Measurements from ENCODE around the gene CDY1.
"Not testable (repeated sequence)": the region's sequence is repeated elsewhere in the genome, so short reads cannot be mapped to it uniquely, and the experiment has no call there.

CDY1 gene, protein sequence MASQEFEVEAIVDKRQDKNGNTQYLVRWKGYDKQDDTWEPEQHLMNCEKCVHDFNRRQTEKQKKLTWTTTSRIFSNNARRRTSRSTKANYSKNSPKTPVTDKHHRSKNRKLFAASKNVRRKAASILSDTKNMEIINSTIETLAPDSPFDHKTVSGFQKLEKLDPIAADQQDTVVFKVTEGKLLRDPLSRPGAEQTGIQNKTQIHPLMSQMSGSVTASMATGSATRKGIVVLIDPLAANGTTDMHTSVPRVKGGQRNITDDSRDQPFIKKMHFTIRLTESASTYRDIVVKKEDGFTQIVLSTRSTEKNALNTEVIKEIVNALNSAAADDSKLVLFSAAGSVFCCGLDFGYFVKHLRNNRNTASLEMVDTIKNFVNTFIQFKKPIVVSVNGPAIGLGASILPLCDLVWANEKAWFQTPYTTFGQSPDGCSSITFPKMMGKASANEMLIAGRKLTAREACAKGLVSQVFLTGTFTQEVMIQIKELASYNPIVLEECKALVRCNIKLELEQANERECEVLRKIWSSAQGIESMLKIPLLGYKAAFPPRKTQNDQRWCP

DNA sequence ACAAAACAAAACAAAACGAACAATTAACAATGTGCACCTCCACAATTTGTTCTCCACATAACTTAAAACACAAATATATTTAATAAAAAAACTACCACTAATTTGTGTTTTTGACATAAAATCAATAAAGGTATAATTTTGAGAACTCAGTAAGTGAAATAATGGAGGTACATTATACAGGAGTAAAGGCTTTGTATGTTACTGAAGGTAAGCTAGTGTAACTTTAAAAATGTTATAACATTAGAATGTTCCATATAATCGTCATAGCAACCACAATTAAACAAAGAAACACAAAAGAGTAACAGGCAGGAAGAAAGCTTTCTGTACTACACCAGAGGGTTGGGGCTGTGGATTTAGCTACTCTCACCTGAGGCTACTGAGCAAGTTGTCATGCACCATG, at the start of gene CDY1:
Gene CDY1 (plus strand): TSS at position 301 of the 400 bp plus-strand sequence. CDS start 326 bp downstream, outside the sequence.
- not testable (repeated sequence) for DNase-seq

DNA sequence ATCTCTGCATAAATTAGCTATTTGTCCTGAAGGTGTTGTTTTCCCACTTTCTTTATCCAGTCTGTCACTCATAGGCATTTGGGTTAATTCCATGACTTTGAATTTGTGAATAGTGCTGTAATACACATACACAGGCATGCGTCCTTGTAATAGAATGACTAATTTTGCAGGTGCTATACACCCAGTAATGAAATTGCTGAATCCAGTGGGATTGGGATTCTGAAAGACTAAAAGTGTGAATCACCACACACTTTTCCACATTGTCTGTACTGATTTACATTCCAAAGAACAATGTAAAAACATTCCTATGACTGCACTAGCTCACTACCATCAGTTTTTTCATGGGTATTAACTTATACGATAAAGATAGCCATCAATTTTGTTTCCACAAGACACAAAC, 28.6 kb upstream of the CDY1 start:
- DNase-seq, result not testable (repeated sequence)

DNA sequence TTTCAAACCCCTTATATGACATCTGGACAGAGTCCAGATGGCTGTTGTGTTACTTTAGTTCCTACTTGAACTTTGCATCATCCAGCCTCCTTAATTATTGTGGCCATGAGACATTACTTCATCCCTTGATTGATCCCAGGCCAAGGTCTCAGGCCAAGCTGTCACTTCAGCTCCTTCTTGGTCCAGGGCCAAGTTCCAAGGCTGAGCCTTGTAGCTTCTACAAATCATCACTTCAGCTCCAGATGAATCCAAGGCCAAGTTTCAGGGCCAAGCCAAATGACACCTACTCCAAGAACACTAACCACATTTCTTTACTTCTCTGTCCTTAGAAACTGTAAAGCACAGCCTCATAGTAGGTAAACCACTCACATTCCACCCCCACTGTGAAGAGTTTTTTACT, 1.7 kb upstream of the CDY1 start:
- DNase-seq, result not testable (repeated sequence)

DNA sequence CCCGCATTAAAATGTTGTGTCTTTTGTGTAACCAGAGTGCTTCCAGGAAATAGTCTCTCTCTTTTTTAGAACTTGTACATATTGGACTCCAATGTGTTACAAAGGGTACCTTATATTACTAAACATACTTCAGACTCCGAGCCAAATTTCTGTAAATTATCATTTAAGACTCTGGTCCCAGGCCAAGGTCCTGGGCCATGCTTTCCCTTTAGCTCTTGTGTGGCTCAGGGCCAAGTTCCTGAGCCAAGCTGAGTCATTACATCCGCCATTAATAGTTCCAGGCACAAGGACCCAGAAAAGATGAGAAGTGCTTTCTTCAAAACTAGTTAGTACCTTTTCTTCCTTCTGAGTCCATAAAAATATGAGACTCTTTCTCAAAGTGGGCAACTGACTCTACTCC, 4.6 kb downstream of the CDY1 start:
- DNase-seq, result not testable (repeated sequence)

DNA sequence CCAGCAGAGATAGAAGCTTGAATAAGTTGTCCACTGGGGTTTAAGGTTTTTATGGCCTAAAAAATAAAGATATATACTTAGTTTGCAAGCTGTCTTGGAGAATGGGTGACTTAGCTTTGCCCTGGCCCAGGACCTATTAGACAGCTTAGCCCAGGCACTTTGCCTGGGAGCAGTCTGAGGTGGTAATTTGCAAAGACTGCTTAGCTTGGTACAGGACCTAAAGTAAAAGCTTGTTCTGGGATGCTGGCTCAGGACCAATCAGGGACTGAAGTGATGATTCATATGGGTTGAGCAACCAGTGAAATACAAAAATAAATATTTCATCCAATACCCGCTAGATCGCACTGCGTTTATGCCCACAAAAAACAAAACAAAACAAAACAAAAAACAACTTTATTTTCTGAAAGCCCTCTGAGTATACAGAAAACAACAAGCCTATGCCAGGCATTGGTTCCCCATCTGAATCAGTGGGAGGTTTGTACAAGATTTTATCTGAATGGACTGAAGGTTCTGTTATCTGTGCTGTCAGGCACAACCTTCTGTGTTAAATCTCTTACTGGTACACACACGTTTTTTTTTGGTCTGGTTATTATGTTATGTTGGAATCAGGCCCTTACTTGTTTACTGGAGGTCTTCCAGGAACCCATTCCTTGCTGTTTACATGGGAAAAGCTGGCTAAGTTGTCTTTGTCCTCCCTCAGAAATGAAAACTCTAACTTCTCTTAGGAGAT, 8.6 kb downstream of the CDY1 start:
- not testable (repeated sequence) for DNase-seq

DNA sequence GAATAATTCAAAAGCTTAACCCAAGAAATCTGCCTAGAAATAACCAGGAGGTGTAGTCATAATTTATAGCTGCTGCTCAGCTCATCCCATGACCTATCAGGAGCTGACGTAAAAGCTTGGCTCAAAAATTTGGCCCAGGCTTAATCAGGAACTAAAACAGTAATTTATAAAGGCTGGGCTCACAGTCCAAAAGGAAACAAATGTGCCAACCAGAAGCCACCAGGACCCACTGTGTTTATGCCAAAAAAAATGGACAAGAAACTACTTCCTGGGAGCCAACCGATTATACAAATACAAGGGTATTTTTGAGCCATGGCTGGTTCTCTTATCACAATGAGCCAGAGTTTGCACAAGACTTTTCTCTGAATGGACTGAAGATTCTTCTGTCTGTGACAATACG, 17.9 kb downstream of the CDY1 start:
- DNase-seq, result not testable (repeated sequence)

- DNase-seq, result not testable (repeated sequence)
Measured at GRCh38 chrY:25643024-25643915, 21.4 kb downstream of the CDY1 start.
